Cardiac fibroblast (primary cell): ENCODE results near the gene CCL3.
"Not testable (repeated sequence)": the region's sequence is repeated elsewhere in the genome, so short reads cannot be mapped to it uniquely, and the experiment has no call there.

Source experiments
- DNase-seq, 2 donors: peaks; one replicate each; pipeline versions ENCODE4 v3.0.0 to v3.0.0-alpha.2; 2010; ENCODE audit warnings: low read depth in 2 of 2
- H3K4me3 ChIP-seq, 2 donors: replicated peaks in 1 of 2; 1 replicate in 1 of 2; 2 replicates in 1 of 2; pipeline ENCODE4 v1.5.1; 2011; ENCODE audit warnings: low read depth in 2 of 2, low read length in 2 of 2, mild to moderate bottlenecking in 2 of 2, moderate library complexity in 1 of 2
- CTCF ChIP-seq: IDR thresholded peaks from one replicate; pipeline ENCODE4 v1.5.1; 2011; ENCODE audit warnings: low read depth, mild to moderate bottlenecking, low read length, inconsistent platforms

The CCL3 gene

GRCh38 chr17:36086791-36087190 is 3.2 kb downstream of the CCL3 start:
- no peak for DNase-seq
- TF ChIP-seq CTCF, result no peak
- H3K4me3 ChIP-seq, result no peak overlapping the region

GRCh38 chr17:36085765-36086164 is 4.2 kb downstream of the CCL3 start:
- peak; percentile 44 to 62 for DNase-seq
- TF ChIP-seq CTCF, result no peak
- H3K4me3 ChIP-seq, result no peak overlapping the region

- H3K4me3 ChIP-seq, result not testable (repeated sequence)
- peak in 1 of 2 donors; percentile 32 for DNase-seq
Observed at GRCh38 chr17:36083691-36084090, 6.3 kb downstream of the CCL3 start.

- not testable (repeated sequence) for H3K4me3 ChIP-seq
- DNase-seq, result peak in 1 of 2 donors; percentile 3
Observed at GRCh38 chr17:36082482-36083120, 7.3 kb downstream of the CCL3 start.

GRCh38 chr17:36081681-36082471 is 8.1 kb downstream of the CCL3 start:
- H3K4me3 ChIP-seq, DNase-seq: not testable (repeated sequence)

- DNase-seq, result no peak
- no peak for TF ChIP-seq CTCF
- H3K4me3 ChIP-seq, result no peak overlapping the region
Observed at GRCh38 chr17:36074365-36074764, 15.6 kb downstream of the CCL3 start.

- DNase-seq, result peak; percentile 40 to 43
- H3K4me3 ChIP-seq, result no peak overlapping the region
- peak; percentile 68 for TF ChIP-seq CTCF
Observed at GRCh38 chr17:36072431-36073121, 17.4 kb downstream of the CCL3 start.

GRCh38 chr17:36071751-36072150 is 18.2 kb downstream of the CCL3 start:
- no peak for DNase-seq
- no peak for TF ChIP-seq CTCF
- H3K4me3 ChIP-seq, result no peak overlapping the region
